Smooth muscle cell of trachea (primary cell): ENCODE results near the gene ODF4. TPM values are rescaled to one million over a fixed set of nuclear protein-coding genes. Genes with fewer than 3 reads are reported as not detected.

Source experiments
- total RNA-seq: library from RNA; depleted of rRNA; stranded (reverse); fragments of >200 nt; gene quantifications from 2 replicates; pipeline ENCODE4 v1.2.1, GENCODE V29; 2014

The ODF4 gene, protein sequence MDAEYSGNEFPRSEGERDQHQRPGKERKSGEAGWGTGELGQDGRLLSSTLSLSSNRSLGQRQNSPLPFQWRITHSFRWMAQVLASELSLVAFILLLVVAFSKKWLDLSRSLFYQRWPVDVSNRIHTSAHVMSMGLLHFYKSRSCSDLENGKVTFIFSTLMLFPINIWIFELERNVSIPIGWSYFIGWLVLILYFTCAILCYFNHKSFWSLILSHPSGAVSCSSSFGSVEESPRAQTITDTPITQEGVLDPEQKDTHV
- total RNA-seq, result not detected in 2 replicates

DNA sequence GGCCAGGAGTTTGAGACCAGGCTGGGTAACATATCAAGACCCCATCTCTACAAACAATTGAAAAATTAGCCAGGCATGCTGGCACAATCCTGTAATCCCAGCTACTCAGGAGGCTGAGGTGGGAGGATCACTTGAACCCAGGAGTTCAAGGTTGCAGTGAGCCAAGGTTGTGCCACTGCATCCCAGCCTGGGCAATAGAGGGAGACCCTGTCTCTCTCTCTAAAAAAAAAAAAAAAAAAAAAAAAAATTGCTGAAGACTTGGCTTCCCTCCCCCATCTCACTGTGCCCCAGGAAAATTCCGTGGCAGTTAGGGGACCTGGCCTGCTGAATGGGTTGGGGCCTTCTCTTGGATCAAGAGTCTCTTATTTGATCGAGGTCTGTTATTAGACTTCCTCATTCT is at the start of gene ODF4:
Gene ODF4 (plus strand): TSS at position 301 of the 400 bp plus-strand sequence. CDS start 212 bp downstream, outside the sequence.

DNA sequence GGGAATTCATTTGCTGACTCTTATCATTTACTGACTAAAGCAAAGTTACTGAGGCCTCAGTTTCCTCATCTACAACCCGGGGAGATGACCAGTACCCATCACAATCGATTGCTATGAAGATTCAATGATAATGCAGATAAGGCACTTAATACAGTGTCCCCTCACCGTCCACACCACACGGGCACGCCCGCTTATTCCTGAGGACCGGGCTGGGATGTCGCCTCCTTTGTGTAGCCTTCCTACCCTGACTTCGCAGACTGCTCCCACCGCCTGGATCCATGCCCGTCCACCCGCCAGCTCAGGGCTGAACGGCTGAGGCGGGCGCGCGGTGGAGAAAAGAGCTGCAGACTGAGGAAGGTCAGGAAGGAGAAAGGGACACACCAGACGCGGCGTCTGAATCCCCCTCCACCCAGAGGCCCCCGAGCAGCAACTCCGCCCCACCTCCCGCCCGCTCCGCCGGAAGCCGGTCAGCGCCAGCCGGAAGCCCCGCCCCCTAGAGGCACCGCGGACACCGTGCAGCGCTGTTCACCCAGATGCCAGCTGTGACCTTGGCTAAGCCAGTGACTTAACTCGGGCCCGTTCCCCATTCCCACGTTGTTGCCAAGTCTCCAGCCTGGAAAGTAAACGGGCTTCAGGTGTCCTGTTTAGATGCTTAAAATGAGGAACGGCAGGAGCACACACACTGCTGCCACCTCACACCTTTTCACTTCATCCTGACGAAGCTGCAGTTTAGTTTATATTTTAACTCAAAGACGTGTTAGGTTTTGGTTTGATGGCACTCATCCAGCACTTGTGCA is 36.8 kb downstream of the ODF4 start, which contains the start of gene KRABD2:
Gene KRABD2 (minus strand): TSS at position 434 of the 797 bp plus-strand sequence.

DNA sequence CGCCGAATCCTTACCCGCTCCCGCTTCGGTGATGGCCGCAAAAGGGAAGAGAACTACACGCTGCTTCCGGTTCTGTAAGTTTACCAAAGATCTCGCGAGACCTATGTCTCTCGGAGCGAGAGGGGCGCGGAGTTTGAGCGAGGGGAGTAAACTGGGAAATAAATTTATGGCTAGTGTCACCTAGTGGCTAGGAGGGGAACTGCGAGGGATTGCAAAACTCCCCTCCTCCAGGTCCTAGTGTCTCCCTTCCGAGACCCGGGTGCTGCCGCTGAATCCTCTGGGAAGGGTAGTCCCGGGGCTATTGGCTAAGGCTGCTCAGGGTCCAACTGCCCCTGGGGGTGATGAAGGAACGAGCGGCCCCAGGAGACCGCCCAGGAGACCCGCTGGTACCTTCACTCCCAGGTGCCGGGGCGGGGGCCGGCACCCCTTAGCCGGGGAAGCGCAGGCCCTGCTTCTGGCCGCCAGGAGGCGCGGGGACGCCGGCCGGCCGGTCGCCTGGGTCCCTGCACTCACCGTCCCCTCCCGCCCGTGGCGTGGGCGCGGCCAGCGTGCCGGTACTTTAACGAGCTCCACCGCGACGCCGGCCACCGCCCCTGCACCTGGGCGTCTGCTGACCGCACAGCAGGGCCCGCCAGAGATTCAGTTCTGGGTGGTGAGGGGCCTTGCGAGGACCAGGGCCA is 43.6 kb downstream of the ODF4 start, which contains the start of gene RPL26:
Gene RPL26 (minus strand): TSS at position 51 of the 680 bp plus-strand sequence. CDS start 883 bp downstream, outside the sequence.

Other genes starting within 250 kb of the ODF4 start
- gene ALOXE3, start 221.3 kb upstream of the ODF4 start, total RNA-seq, result under 0.01 TPM in 1 of 2 replicates, not detected in the other
- 0.15 and 0.33 TPM in 2 replicates for gene HES7, start 215.7 kb upstream of the ODF4 start, total RNA-seq
- gene PER1, start 187.4 kb upstream of the ODF4 start, total RNA-seq, result 3.9 and 9.4 TPM in 2 replicates
- gene VAMP2, start 176.9 kb upstream of the ODF4 start, total RNA-seq, result 6.5 and 9.5 TPM in 2 replicates
- gene TMEM107, start 163.5 kb upstream of the ODF4 start, total RNA-seq, result 23.3 and 33.7 TPM in 2 replicates
- 9.6 and 9.9 TPM in 2 replicates for gene BORCS6, start 149.7 kb upstream of the ODF4 start, total RNA-seq
- 1.7 and 30.4 TPM in 2 replicates for gene AURKB, start 129.3 kb upstream of the ODF4 start, total RNA-seq
- 3.3 and 5.6 TPM in 2 replicates for gene CTC1, start 91.8 kb upstream of the ODF4 start, total RNA-seq
- gene PFAS, start 90.6 kb upstream of the ODF4 start, total RNA-seq, result 14.6 and 28.8 TPM in 2 replicates
- 10.0 and 10.4 TPM in 2 replicates for gene RANGRF, start 51.2 kb upstream of the ODF4 start, total RNA-seq
- gene SLC25A35, start 44.4 kb upstream of the ODF4 start, total RNA-seq, result 1.3 and 1.5 TPM in 2 replicates
- gene ARHGEF15, start 29.6 kb upstream of the ODF4 start, total RNA-seq, result under 0.01 TPM in 1 of 2 replicates, not detected in the other
- 1,897 and 3,622 TPM in 2 replicates for gene RPL26, start 43.4 kb downstream of the ODF4 start, total RNA-seq
- not detected in 2 replicates for gene RNF222, start 58.0 kb downstream of the ODF4 start, total RNA-seq
- 47.8 and 55.9 TPM in 2 replicates for gene NDEL1, start 96.0 kb downstream of the ODF4 start, total RNA-seq